GM15510 (cell line): ENCODE measurements around the gene SP6.

Source experiments
- POLR2A ChIP-seq: IDR thresholded peaks from 3 replicates; pipeline ENCODE4 v1.6.1; 2011; ENCODE audit warnings: borderline replicate concordance; ENCODE audit not compliant: insufficient read length; ENCODE audit errors: extremely low read depth

Gene SP6

GRCh38 chr17:47850373-47850691, 631 bp downstream of the SP6 start:
- no peak for TF ChIP-seq POLR2A

GRCh38 chr17:47848198-47848513, 2.8 kb downstream of the SP6 start:
- no peak for TF ChIP-seq POLR2A

- TF ChIP-seq POLR2A, result no peak
Observed at GRCh38 chr17:47847341-47848197, 3.4 kb downstream of the SP6 start.

- TF ChIP-seq POLR2A, result no peak
Observed at GRCh38 chr17:47846716-47847340, 4.1 kb downstream of the SP6 start.

GRCh38 chr17:47845716-47846075, 5.3 kb downstream of the SP6 start:
- TF ChIP-seq POLR2A, result no peak

- no peak for TF ChIP-seq POLR2A
Observed at GRCh38 chr17:47844814-47845715, 5.9 kb downstream of the SP6 start.

- TF ChIP-seq POLR2A, result no peak
Observed at GRCh38 chr17:47844227-47844626, 6.7 kb downstream of the SP6 start.

- no peak for TF ChIP-seq POLR2A
Observed at GRCh38 chr17:47843391-47843730, 7.6 kb downstream of the SP6 start.

GRCh38 chr17:47841488-47842291, 9.3 kb downstream of the SP6 start:
- TF ChIP-seq POLR2A, result no peak

GRCh38 chr17:47840742-47841487, 10.0 kb downstream of the SP6 start, which contains the start of gene SCRN2:
Gene SCRN2 (minus strand): TSS chr17:47841273. CDS start chr17:47840843, 430 bp downstream.
- peak; percentile 36 for TF ChIP-seq POLR2A

- TF ChIP-seq POLR2A, result no peak
Observed at GRCh38 chr17:47840001-47840741, 10.8 kb downstream of the SP6 start.

- no peak for TF ChIP-seq POLR2A
Observed at GRCh38 chr17:47839071-47839470, 11.9 kb downstream of the SP6 start.

GRCh38 chr17:47838636-47839035, 12.3 kb downstream of the SP6 start:
- TF ChIP-seq POLR2A, result no peak
